Measurements from ENCODE around the gene MAPKAPK2.

DNA sequence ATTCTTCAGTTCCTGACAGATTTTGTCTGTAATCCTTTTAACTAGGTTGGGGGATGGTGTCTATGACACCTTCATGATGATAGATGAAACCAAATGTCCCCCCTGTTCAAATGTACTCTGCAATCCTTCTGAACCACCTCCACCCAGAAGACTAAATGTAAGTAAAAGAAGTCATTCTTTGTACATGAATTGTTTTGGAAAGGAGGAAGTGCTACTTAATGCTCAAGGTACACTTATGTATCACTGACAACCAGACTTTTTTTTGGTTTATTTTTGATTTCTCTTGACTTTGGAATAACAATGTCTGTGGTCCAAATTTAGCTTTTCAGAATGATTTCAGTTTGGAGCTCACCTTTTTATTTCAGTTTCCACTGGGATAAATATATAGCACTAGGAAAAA, 47.1 kb upstream of the MAPKAPK2 start:
- no peak for TF ChIP-seq NFRKB (IDR thresholded peaks at IDR 0.05)
- TF ChIP-seq FOXM1 (IDR thresholded peaks at IDR 0.05; ENCODE audit: borderline replicate concordance), result no peak
- no peak for TF ChIP-seq FOXA1 (IDR thresholded peaks at IDR 0.05)
- TF ChIP-seq, protein P1, sequence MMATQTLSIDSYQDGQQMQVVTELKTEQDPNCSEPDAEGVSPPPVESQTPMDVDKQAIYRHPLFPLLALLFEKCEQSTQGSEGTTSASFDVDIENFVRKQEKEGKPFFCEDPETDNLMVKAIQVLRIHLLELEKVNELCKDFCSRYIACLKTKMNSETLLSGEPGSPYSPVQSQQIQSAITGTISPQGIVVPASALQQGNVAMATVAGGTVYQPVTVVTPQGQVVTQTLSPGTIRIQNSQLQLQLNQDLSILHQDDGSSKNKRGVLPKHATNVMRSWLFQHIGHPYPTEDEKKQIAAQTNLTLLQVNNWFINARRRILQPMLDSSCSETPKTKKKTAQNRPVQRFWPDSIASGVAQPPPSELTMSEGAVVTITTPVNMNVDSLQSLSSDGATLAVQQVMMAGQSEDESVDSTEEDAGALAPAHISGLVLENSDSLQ (IDR thresholded peaks at IDR 0.05), result no peak
- TF ChIP-seq HDGF (IDR thresholded peaks at IDR 0.05; ENCODE audit: borderline replicate concordance), result no peak
- no peak for TF ChIP-seq ZNF384 (IDR thresholded peaks at IDR 0.05)
- TF ChIP-seq SP1 (IDR thresholded peaks at IDR 0.05), result no peak
- no peak for TF ChIP-seq CTBP1 (IDR thresholded peaks at IDR 0.05; ENCODE audit: borderline replicate concordance)
- TF ChIP-seq TARDBP (IDR thresholded peaks at IDR 0.05), result no peak
- no peak for TF ChIP-seq SUZ12 (IDR thresholded peaks at IDR 0.05)
- TF ChIP-seq ELF4 (IDR thresholded peaks at IDR 0.05), result no peak
